ENCODE measurements around the gene CIRBP. TPM values are rescaled to one million over a fixed set of nuclear protein-coding genes. Genes with fewer than 3 reads are reported as not detected.

Gene CIRBP
- total RNA-seq, 1 donor: 245 TPM

DNA sequence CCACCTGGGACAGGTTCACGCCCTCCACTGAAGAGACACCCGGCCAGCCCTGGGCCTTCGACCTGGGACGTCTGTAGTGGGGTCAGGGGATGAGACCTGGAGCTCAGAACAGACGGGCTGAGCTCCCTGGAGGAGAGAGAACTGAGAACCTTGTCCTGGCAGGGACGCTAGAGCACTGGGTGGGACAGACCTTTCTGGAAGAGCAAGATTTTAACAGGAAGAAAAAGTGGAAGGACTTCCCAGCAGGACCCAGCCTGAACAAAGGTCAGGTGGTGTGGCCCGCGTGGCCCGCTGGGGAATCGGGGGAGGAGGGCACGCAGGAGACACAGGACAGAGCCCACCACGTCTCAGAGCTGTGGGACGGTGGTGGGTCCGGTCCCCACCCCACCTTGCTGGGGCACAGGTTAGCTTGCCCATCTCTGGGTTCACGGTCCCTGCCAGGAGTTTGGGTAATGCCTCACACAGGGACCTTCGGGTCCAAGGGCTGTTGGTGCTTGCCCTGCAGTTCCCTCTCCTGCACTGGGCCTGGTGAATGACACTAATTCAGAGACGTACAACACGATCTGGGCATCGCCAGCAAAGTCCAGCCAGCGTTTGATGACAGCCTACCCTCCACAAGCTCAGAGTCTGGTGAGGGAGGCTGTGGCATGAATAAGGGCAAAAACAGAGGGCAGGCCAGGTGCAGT, 15.3 kb downstream of the CIRBP start:
- H3K4me3 ChIP-seq (ENCODE audit: low read depth, low read length): no peak overlapping the region
- DNase-seq (ENCODE audit: low read depth): no peak
- no peak for TF ChIP-seq CTCF (IDR thresholded peaks at IDR 0.05; ENCODE audit: insufficient read depth, low read length)

DNA sequence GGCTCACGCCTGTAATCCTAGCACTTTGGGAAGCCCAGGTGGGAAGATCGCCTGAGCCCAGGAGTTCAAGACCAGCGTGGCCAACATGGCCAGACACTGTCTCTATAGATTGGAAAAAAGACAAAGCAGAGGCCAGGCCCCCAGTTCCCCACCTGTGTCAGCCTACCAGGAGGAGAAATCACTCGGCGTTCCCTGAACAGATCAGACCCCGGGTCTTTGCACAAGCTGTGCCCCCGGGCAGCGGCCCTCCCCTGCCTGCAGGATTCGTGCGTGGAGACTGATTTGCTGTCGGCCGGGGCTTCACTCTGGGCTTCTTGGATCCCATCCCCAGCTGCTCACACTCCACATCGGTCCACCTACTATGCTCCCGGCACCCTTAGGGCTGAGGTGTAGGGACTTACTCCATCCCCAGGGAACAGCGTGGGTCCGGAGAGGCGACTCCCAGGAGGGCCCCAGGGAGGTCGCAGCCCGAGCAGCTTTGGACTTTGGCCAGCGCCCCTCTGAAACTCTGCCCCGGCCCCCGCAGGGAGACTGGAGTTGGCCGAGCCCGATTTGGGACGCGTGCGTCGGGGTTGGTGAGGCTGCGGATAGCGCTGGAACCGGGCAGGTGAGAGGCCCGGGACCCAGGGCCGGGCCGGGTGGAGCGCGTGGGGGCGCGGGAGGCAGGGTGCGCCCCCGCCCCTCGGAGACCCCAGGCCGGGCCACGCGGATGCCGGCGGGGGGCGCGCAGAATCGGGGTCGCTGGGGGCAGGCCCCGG, 16.0 kb downstream of the CIRBP start:
- no peak for DNase-seq (ENCODE audit: low read depth)
- TF ChIP-seq CTCF (IDR thresholded peaks at IDR 0.05; ENCODE audit: insufficient read depth, low read length): no peak
- no peak overlapping the region for H3K4me3 ChIP-seq (ENCODE audit: low read depth, low read length)

DNA sequence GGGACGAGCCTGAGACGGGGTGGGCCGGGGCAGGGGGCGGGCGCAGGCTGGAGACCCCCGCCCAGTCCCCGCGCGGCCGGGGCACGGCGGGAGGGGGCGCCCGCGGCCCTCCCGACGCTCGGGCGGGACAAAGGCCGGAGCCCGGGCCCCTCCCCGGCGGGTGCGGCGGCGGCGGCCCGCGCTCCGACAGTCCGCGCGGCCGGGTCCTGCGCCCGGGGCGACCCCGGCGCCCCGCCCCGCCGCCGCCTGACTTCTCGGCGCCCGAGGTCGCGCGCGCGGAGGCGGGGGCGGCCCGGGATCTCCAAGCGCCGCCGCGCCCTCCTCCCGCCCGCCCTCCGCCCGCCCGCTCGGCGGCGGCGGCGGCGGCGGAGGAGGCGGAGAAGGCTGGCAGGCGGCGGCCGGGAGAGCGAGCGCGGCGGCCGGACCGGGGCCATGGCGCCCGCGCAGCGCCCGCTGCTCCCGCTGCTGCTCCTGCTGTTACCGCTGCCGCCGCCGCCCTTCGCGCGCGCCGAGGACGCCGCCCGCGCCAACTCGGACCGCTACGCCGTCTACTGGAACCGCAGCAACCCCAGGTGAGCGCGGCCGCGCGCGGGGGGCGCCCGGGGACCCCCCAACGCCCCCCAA, 16.7 kb downstream of the CIRBP start, which contains the start of gene EFNA2:
Gene EFNA2 (plus strand): TSS at position 137 of the 624 bp plus-strand sequence. CDS start 296 bp downstream, at position 433.
- TF ChIP-seq CTCF (IDR thresholded peaks at IDR 0.05; ENCODE audit: insufficient read depth, low read length): no peak
- DNase-seq (ENCODE audit: low read depth): no peak
- H3K4me3 ChIP-seq (ENCODE audit: low read depth, low read length): peak within 1 kb of the TSS; percentile 28

GRCh38 chr19:1286487-1287353, 17.6 kb downstream of the CIRBP start:
- no peak for TF ChIP-seq CTCF (IDR thresholded peaks at IDR 0.05; ENCODE audit: insufficient read depth, low read length)
- no peak overlapping the region for H3K4me3 ChIP-seq (ENCODE audit: low read depth, low read length)
- no peak for DNase-seq (ENCODE audit: low read depth)

DNA sequence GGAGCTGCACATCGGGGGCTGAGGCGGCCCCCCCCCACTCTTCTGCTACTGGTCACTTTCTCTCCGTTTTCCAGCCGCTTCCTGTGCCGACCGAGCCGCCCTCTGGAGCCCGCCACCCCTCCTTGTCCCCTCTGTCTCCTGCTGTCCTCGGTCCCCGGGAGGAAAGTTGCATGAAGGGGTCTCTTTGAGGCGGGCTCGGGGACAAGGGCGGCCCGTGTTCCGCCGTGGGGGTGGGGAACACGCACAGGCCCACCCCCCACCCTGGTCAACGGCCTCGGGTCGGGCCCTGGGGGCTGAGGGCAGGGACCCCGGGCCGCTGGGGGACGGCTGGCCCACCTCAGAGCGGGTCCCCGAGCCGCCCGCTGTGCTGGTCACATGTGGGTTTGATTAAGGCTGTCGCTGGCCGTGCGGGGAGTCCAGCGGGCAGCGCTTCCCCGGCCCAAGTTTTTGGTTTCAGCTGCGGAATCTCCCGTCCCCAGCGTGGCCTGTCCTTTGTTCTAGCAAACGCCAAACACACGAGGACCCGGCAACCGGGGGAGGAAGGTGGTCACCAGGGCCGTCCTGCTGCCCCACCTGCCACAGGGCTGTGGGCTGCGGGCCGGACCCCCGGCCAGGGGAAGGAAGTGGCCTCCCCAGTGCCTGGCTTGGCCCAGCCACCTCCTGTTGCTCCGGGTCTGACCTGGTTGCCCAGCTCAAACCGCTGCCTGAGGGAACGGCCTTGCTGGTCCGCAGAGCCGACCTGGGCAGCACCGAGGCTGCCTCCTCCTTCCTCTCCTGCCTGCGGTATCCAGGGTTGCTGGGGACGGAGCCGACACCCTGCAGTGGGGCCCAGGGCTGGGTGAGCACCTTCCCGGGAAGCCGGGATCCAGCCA, 18.5 kb downstream of the CIRBP start:
- TF ChIP-seq CTCF (IDR thresholded peaks at IDR 0.05; ENCODE audit: insufficient read depth, low read length): no peak
- DNase-seq (ENCODE audit: low read depth): no peak
- H3K4me3 ChIP-seq (ENCODE audit: low read depth, low read length): no peak overlapping the region

Data from fibroblast of the aortic adventitia (primary cell).